ENCODE data around the gene ALDH1L2.
A peak's percentile ranks its signal among the peaks of the same experiment; 100 is the strongest.
"Not testable (repeated sequence)": the region's sequence is repeated elsewhere in the genome, so short reads cannot be mapped to it uniquely, and the experiment has no call there.

Gene ALDH1L2

GRCh38 chr12:105030820-105031807 is 53.1 kb downstream of the ALDH1L2 start:
- no peak for DNase-seq

DNA sequence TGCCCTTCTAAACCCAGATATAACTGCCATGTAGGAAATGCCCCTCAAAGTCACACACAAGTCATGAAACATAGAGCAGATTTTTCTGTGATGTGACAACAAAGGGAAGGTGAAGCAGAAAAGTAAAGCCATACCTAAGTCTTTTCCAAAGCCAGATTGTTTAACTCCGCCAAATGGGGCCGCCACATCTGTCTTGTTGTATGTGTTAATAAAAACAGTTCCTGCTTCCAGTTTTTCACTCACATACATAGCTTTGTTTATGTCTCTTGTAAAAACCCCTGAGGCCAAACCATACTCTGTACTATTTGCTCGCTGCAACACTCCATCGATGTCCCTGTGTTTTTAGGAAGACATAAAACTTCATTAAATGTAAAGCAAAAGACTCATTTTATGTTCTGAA is 57.8 kb downstream of the ALDH1L2 start:
- DNase-seq = no peak

- DNase-seq = peak; percentile 46
Observed at GRCh38 chr12:105025890-105026289, 58.4 kb downstream of the ALDH1L2 start.

DNA sequence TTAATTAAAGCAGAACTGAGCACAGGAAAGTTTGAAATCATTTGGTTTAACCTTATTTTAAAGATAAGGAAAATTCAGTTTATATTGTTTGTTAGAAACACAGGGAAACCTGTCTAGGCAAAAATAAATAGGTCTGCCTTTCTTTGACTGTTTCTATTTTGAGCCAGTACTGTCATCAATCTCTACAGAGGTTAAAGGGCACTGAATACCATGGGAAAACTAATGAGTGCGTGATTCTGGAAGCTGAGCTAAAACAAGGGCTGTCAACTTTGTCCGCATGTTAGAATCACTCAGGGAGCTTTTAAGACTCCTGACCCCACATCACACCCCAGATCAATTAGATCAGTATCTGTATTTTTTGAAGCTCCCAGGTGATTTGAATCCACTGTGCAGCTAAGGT is 59.3 kb downstream of the ALDH1L2 start:
- DNase-seq = no peak

DNA sequence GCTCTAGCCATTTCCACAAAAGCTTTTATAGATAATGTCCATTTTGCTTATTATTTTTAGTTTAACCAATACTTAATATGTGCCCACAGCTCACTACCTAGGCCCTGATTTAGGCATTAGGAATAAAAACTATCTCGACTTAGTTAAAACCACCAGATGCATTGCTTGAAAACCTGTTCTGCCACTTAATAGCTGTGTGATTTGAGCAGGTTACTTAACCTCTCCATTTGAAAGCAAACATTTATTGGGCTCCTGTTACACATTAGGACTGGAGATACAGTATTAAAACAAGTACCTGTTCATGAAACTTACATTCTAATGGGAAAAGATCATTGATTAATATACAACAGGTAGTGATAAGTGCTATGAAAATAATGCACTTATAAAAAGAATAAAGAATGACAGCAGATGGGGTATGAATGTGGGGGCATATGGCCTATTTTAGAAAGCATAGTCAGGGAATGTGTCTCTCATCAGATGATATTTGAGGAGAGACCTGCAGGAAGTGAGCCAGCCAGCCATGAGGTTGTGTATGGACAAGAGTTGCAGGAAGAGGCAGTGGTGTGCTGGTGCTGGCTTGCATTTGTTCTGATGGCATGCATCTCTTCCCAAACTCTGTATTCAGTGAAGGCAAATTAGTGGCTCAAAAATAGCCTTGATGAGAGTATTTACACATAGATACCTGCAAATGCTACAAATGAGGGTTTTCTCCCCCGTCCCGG is 63.9 kb downstream of the ALDH1L2 start:
- DNase-seq = no peak

DNA sequence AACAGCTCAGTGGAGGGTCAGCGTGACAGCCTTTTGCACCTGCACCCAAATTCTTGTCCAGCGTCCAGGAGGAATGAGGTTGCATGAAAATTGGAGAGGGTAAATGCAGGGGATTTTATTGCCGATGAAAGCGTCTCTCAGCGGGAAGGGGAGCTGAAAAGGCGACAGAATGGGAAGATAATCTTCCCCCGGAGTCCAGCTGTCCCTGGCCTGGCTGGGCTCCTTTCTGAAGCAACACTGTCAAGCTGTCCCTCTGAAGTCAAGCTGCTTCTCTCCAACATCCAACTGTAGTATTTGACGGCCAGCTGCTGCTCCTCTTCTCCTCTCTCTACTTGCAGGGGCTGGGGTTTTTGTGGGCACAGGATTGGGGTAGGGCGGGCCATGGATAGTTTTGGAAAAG is 65.5 kb downstream of the ALDH1L2 start:
- no peak for DNase-seq

DNA sequence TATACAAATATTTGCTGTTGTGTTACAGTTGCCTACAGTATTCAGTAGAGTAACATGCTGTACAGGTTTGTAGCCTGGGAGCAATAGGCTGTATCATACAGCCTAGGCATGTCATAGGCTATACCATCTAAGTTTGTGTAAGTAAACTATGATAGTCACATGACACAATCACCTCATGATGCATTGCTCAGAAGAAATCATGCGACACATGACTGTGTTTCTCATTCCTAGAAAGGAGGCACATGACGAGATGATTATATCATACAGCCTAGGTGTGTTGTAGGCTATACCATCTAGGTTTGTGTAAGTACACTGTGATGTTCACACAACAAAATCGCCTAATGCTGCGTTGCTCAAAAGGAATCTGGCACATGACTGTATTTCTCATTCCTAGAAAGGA is 66.2 kb downstream of the ALDH1L2 start:
- DNase-seq = no peak

DNA sequence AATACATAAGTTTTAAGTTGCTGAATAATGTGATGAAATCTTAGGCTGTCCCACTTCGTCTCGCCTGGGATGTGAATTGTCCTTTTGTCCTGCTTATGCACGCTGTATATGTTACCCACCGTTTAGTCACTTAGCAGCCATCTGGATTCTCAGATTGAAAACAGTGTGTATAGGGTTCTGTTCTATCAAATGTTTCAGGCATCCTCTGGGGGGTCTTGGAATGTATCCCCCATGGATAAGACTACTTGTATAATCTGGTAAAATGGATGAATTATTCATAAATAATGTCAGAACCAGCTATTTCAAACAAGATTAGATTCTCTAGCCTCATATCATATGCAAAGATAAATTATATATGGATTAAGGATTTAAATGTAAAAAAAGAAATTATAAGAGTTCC is 68.7 kb downstream of the ALDH1L2 start:
- no peak for DNase-seq

GRCh38 chr12:105014603-105015002 is 69.7 kb downstream of the ALDH1L2 start:
- DNase-seq = no peak

DNA sequence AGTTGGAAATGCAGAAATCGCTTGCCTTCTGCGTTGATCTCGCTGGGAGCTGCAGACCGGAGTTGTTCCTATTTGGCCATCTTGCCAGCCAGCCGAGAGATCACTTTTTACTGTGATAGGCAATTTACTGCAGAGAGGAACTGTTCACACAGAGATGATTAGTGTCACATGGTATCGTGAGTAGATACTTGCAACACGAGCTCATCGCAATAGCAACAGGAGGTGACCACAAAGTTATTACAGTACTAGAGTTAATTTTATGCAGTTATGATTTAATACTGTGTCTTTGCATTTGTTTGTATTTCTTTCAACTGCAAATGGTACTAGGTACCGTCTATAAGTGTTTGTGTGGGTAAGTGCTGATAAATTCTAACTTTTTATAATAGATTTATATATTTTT is 70.4 kb downstream of the ALDH1L2 start:
- peak; percentile 52 for DNase-seq

DNA sequence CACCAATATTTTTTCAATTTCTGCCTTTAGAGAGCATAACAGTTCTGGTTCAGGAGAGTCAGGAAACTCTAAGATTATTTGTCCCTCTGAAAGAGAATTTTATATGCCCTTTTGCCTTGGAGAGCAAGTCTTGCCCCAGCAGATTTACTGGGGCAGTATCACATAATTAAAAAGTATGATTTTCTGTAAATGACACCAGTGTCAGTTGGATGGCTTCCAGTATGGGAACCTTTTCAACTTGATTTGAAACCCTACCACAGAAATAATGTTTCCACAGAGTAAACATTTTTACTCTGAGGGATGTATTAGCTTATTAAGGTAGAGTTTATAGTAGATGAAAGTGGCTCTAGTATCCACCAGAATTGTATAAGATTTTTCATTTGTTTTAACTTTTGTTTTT is 82.8 kb downstream of the ALDH1L2 start:
- DNase-seq = no peak

DNA sequence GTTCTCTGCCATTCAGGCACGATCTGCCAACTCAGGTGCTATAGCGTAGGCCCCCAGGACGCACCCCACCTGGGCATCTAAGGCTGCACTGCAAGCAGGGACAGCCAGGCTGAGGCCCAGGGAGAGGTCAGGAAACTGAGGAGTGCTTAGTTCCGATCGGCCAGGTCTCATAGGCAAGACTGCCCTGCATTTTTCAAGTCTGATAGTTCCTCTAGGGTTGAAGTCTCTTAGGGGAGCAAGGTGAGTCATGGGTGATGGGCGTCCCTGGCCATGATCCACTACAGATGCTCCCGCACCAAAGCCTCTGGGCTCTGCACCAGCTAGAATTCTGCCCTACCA is 84.9 kb downstream of the ALDH1L2 start:
- DNase-seq = no peak

- no peak for DNase-seq
Observed at GRCh38 chr12:104998423-104999346, 85.6 kb downstream of the ALDH1L2 start.

GRCh38 chr12:104997541-104997940 is 86.7 kb downstream of the ALDH1L2 start:
- no peak for DNase-seq

- no peak for DNase-seq
Observed at GRCh38 chr12:104994336-104994735, 89.9 kb downstream of the ALDH1L2 start.

DNA sequence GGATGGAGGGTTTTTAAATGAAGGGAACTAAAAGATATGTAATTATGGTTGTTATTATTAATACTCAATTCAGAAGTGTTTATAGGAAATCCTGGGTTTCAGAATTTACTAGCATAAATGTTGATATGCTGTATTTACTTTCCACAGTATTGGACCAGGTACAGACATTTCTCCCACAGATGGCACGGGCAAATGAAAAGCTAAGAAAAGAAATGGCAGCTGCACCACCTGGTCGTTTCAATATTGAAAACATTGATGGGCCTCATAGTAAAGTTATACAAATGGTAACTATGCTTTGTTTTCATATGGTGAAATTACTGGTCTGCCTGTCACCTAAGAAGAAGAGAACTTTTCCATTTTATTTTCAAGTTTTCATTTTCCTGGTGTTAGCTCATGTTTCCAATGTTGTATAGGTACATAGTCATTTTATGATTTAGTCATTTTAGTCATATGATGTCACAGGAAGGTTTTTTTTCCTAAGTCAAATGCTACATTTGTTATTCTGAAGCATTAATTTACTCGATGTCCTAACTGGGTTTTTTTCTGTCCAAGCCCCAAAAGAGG is 92.6 kb downstream of the ALDH1L2 start:
- DNase-seq = no peak

GRCh38 chr12:104990950-104991349 is 93.3 kb downstream of the ALDH1L2 start:
- no peak for DNase-seq

DNA sequence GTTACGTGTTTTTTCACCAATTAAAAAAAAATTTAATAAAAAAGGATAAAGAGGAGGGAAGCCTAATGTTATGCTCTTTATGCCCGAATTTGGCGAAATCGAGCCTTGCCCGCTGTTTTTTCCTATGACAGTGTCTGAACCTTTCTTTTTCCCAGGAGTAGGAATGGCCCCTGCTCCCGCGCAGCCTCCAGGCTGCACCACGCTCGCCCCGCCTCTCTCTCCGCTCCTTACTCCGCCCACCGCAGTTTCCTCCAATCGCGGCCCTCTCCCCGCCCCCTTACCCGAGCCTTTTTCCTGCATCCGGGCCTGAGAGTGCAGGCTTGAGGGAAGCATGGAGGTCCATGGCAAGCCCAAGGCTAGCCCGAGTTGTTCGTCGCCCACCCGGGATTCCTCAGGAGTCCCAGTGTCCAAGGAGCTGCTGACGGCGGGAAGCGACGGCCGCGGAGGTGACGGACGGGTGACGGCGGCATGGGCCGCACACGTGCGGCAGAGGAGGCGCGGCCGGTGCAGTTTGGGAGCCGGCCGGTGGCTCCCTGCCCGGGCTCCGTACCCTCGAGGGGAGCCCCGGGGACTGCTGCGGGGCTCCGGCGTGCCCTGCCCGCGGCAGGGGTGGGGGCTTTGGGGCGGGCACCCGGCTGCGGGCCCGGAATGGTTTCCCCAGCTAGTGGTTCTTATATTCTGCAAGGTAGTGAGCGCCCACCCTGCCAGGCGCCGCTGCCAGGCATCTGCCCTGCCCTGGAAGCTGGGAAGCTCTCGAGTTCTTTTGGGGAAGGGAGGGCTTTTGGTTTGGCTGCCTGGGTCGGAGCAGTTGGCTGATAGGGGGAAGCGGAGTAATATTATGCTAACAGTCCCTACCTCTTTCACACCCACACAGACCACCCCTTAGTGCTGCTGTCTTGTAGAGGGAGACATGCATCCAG is 98.0 kb downstream of the ALDH1L2 start, which contains the start of gene NOPCHAP1:
TSS of gene NOPCHAP1 (plus strand) at position 295 of the 920 bp plus-strand sequence. CDS start at position 332, 37 bp downstream.
- DNase-seq = peak; percentile 86

DNA sequence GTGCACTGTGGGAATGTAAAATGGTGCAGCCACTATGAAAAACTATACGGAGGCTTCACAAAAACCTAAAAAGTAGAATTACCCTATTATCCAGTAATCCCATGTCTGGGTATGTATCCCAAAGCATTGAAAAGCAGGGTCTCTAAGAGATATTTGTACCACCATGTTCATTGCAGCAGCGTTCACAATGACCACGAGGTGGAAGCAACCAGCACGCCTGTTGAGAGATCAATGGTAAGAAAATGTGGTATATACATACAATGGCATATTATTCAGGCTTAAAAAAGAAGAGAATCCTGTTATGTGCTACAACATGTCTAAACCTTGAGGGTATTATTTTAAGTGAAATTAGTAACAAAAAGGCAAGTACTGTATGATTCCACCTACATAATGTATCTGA is 99.1 kb downstream of the ALDH1L2 start:
- DNase-seq = no peak

- not testable (repeated sequence) for DNase-seq
Observed at GRCh38 chr12:104977688-104978087, 106.6 kb downstream of the ALDH1L2 start.

DNA sequence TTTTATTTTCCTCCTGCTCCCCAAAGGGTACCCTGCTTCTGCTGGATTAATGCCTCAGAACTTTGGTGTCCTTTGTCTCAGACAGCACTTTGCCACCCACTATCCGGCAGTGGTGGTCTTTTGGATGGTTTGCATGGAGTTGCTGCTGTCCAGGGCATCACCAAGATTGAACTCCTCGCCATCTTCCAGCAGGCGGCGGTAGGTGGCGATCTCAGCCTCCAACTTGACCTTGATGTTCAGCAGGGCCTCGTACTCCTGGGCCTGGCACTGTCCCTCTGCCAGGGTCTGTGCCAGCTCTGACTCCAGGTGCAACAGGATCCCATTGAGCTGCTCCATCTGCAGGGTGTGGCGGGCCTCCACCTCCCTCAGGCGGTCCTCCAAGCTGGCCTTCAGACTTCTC is 107.6 kb downstream of the ALDH1L2 start:
- no peak for DNase-seq
